Panc1 (cell line): ENCODE data around the gene TICAM2. TPM values are rescaled to one million over a fixed set of nuclear protein-coding genes. Genes with fewer than 3 reads are reported as not detected.
A peak's percentile ranks its signal among the peaks of the same experiment; 100 is the strongest.

Source experiments
- ATAC-seq: fragments of 200-7000 bp; cut with Tn5 transposase; 2 replicates; pipeline ENCODE4 v1.9.1; 2020; ENCODE audit warnings: mild to moderate bottlenecking, moderate library complexity
- BruUV-seq: library from RNA; stranded (reverse); fragments of 400-500 nt; replicated peaks from 2 replicates; lab custom pipeline; 2021; lab: Mats Ljungman, UMichigan
- CTCF ChIA-PET: fragments of 300-600 bp; sonication (Branson Sonifier 250); formaldehyde crosslinking; loops from one replicate; lab custom pipeline; 2022; ENCODE audit warnings: antibody characterized with exemption; lab: Charles Lee
- POLR2A ChIA-PET: fragments of 300-600 bp; sonication (Branson Sonifier 250); formaldehyde crosslinking; loops from one replicate; lab custom pipeline; 2022; ENCODE audit warnings: antibody characterized with exemption; lab: Charles Lee
- DNase-seq: peaks from one replicate; pipeline ENCODE4 v3.0.0-alpha.2; 2010; ENCODE audit warnings: low read depth, low spot score
- H3K27ac ChIP-seq: 2 replicates; pipeline ENCODE4 v1.5.1; 2011; ENCODE audit warnings: mild to moderate bottlenecking, low read length, inconsistent platforms
- H3K27me3 ChIP-seq: fragments of 200-500 bp; sonication (Bioruptor generic); 2 replicates; pipeline ENCODE4 v1.6.0; 2014; ENCODE audit warnings: low read length, inconsistent platforms; ENCODE audit not compliant: control insufficient read depth, insufficient read depth
- H3K36me3 ChIP-seq: fragments of 200-500 bp; sonication (Bioruptor generic); 2 replicates; pipeline ENCODE4 v1.5.1; 2014; ENCODE audit warnings: inconsistent platforms, mild to moderate bottlenecking, low read length, moderate library complexity; ENCODE audit not compliant: control insufficient read depth, insufficient read depth
- H3K4me1 ChIP-seq: 2 replicates; pipeline ENCODE4 v1.5.1; 2011; ENCODE audit warnings: inconsistent platforms, mild to moderate bottlenecking, low read length, moderate library complexity; ENCODE audit not compliant: control insufficient read depth, insufficient read depth
- H3K4me3 ChIP-seq, 2 experiments: 2 replicates each; pipeline ENCODE4 v1.5.1; 2011 to 2012; ENCODE audit warnings: low read depth in 2 of 2, low read length in 2 of 2, mild to moderate bottlenecking in 2 of 2, inconsistent platforms in 1 of 2, moderate library complexity in 1 of 2
- H3K9me3 ChIP-seq: fragments of 200-500 bp; sonication (Bioruptor generic); 2 replicates; pipeline ENCODE4 v1.5.1; 2014; ENCODE audit warnings: low read depth, mild to moderate bottlenecking, inconsistent platforms, low read length, moderate library complexity; ENCODE audit not compliant: control insufficient read depth, insufficient read depth
- POLR2AphosphoS5 ChIP-seq: IDR thresholded peaks from 2 replicates; pipeline ENCODE4 v1.6.1; 2012; ENCODE audit warnings: mild to moderate bottlenecking, low read depth, low read length, moderate library complexity
- REST ChIP-seq, 2 experiments: IDR thresholded peaks; 2 replicates each; pipeline ENCODE4 v1.6.1; 2011 to 2012; ENCODE audit warnings: low read depth in 2 of 2, control low read depth in 1 of 2, low read length in 1 of 2, mild to moderate bottlenecking in 1 of 2, moderate library complexity in 1 of 2; ENCODE audit not compliant: insufficient read depth in 1 of 2
- SIN3A ChIP-seq: IDR thresholded peaks from 2 replicates; pipeline ENCODE4 v1.6.1; 2012; ENCODE audit warnings: low read depth, mild to moderate bottlenecking, low read length, moderate library complexity, borderline replicate concordance; ENCODE audit not compliant: insufficient read depth
- TCF7L2 ChIP-seq: IDR thresholded peaks from 2 replicates; pipeline ENCODE4 v1.6.1; 2011; ENCODE audit warnings: mild to moderate bottlenecking, low read depth, low read length, inconsistent platforms
- in situ Hi-C: cut with HindIII; loops from 2 replicates; pipeline ENCODE4 v1.10.0; 2016; ENCODE audit warnings: low sequenced_read_pairs, low pct_unique_long_range_greater_than_20kb
- intact Hi-C: fragments of 100-400 bp; cut with micrococcal nuclease; formaldehyde crosslinking; loops from one replicate; pipeline ENCODE4 v1.10.0; 2022; ENCODE audit not compliant: unreplicated experiment
- total RNA-seq: library from RNA; stranded (reverse); gene quantifications from one replicate; pipeline ENCODE4 v1.2.1, GENCODE V29; 2021; ENCODE audit not compliant: unreplicated experiment
- TF ChIP-seq, protein P1 (sequence below): fragments of 450-650 bp; IDR thresholded peaks from 2 replicates; pipeline ENCODE4 v1.5.1; 2017; ENCODE audit warnings: mild to moderate bottlenecking

Gene TICAM2
- total RNA-seq, 1 experiment from 2014 or later = 1.6 TPM

DNA sequence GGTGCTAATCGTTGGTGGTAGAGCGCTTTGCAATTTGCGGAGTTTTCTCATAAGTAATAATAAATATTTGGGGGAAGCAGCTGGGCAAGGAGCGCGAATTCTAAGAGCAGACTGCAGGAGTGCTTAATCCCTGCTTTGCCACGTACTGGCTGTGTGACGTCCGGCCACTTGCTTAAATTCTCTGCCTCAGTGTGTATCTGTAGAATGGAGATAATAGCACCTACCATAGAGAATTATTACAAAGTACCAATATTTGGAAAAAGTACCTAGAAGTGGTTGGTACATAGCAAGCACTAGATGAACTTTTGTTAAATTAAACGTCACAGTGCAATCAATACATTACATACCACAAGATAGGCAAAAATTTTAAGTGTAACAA is 24.2 kb upstream of the TICAM2 start:
- DNase-seq = peak; percentile 22
- Histone ChIP-seq H3K9me3 (no peaks in the 10 kb centered on the region), H3K4me1 (peaks cover 17% of the 10 kb centered on the region), H3K36me3 (peaks cover 14% of the 10 kb centered on the region), H3K27ac (peak overlapping the region; percentile 93), H3K27me3 (peaks cover under 1% of the 10 kb centered on the region; the same call in 1 of the 2 replicates), H3K4me3 (peak overlapping the region; percentile 98)
- intact Hi-C loops = no loop called here
- CTCF ChIA-PET = no interaction called here
- in situ Hi-C loops = no loop called here
- TF ChIP-seq POLR2AphosphoS5 (0 out of 2 replicates have a peak, but pooled peaks have one; percentile 2), REST (IDR thresholded peaks at IDR 0.05; ENCODE audit: insufficient read depth in 1 of 2, low read depth in 2 of 2, low read length in 1 of 2) (no peak)
- BruUV-seq = no TSS peak
- POLR2A ChIA-PET = no interaction called here
- peak; percentile 34 for ATAC-seq

DNA sequence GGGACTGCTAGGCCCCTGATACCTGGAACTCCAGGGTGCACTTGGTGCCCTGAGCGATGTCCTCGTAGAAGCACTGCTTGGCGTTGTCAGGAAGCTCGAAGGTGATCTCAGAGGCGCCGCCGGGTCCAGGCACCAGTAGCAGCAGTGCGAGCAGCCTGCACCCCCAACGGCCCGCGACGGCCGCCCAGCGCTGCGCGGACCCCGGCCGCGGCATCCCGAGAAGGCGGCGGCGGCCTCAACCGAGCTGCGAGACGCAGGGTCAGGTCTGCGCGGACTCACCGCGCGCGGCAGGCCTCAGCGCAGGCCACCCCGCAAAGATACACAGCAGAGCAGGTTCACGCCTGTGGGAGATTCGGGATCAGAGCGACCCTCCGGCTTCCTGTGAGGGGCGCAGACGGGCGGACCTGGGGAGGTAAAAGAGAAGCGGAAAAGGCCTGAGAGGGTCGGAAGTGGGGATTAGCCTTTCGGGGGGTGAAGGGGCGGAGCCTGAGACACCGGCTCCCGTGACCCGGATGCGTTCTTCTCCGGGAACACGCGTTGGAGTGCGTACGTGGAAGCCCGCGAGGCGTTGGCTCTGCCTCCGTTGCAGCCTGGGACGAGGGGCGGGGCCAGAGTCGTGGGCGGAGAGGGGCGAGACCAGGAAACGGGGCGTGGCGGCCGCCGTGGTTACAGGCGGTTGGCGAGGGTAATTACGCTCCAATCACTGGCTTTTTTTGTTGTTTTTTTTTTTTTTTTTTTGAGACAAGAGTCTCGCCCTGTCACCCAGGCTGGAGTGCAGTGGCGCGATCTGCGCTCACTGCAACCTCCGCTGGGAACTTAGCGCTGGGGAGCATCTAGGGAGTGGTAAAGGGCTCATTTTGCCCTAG is 23.5 kb upstream of the TICAM2 start, which contains the start of gene TMED7:
Gene TMED7, minus strand, starts transcription at position 458 of the 866 bp plus-strand sequence. Its CDS starts 244 bp downstream, at position 214.
- H3K36me3 ChIP-seq = peaks cover 15% of the 10 kb centered on the region
- peak within 1 kb of the TSS; percentile 93 for H3K27ac ChIP-seq
- DNase-seq (peak; percentile 86), ATAC-seq (peak; percentile 99)
- TF ChIP-seq TCF7L2 (no peak), POLR2AphosphoS5 (peak; percentile 83), SIN3A (0 out of 2 replicates have a peak, but pooled peaks have one; percentile 66)
- no peaks in the 10 kb centered on the region for H3K27me3 ChIP-seq
- POLR2A ChIA-PET = no interaction called here
- BruUV-seq = no TSS peak
- H3K4me1 ChIP-seq = peaks cover 17% of the 10 kb centered on the region
- no peaks in the 10 kb centered on the region for H3K9me3 ChIP-seq
- H3K4me3 ChIP-seq = peak within 1 kb of the TSS; percentile 98
- CTCF ChIA-PET = no interaction called here
- in situ Hi-C loops (no loop called here), intact Hi-C loops (no loop called here)

DNA sequence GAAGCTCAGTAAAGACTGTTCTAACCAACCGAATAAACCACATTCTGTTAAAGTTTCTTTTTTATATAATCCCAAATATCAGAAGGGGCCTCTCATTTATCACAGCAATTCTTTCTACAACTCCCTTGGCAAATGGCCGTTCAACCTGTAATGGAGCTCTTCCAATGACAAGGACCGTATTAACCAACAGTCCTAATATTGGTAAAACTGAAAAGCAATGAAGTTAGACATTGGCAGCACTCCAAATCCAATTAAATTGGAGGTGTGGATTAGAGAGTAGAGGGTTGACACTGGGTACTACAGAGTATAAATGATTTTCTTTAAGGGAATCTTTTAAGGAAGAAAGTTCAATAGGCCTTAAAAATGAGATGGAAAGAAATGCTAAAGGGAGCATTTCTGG is 22.7 kb upstream of the TICAM2 start:
- ChIA-PET CTCF (no interaction called here), POLR2A (no interaction called here)
- in situ Hi-C loops (no loop called here), intact Hi-C loops (no loop called here)
- Histone ChIP-seq H3K4me1 (peaks cover 17% of the 10 kb centered on the region), H3K27ac (peak overlapping the region; percentile 93), H3K27me3 (no peaks in the 10 kb centered on the region), H3K9me3 (no peaks in the 10 kb centered on the region), H3K4me3 (peak overlapping the region; percentile 98), H3K36me3 (peaks cover 22% of the 10 kb centered on the region)
- DNase-seq (no peak), ATAC-seq (no peak)
- TF ChIP-seq SIN3A = no peak
- no peak for TF ChIP-seq REST (IDR thresholded peaks at IDR 0.05; ENCODE audit: insufficient read depth in 1 of 2, low read depth in 2 of 2, low read length in 1 of 2)
- TF ChIP-seq, protein P1, sequence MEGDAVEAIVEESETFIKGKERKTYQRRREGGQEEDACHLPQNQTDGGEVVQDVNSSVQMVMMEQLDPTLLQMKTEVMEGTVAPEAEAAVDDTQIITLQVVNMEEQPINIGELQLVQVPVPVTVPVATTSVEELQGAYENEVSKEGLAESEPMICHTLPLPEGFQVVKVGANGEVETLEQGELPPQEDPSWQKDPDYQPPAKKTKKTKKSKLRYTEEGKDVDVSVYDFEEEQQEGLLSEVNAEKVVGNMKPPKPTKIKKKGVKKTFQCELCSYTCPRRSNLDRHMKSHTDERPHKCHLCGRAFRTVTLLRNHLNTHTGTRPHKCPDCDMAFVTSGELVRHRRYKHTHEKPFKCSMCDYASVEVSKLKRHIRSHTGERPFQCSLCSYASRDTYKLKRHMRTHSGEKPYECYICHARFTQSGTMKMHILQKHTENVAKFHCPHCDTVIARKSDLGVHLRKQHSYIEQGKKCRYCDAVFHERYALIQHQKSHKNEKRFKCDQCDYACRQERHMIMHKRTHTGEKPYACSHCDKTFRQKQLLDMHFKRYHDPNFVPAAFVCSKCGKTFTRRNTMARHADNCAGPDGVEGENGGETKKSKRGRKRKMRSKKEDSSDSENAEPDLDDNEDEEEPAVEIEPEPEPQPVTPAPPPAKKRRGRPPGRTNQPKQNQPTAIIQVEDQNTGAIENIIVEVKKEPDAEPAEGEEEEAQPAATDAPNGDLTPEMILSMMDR = no peak
- no peak for TF ChIP-seq POLR2AphosphoS5
- no peak for TF ChIP-seq TCF7L2
- no TSS peak for BruUV-seq
